NCI-H2196 treated with DMSO at 0.1 percent for 48 hours (cell line): ENCODE data around the gene PDGFA.
A peak's percentile ranks its signal among the peaks of the same experiment; 100 is the strongest.

Source experiments
- DNase-seq: peaks from one replicate; lab custom pipeline; 2025; ENCODE audit not compliant: unreplicated experiment; lab: John Stamatoyannopoulos, UW

Gene PDGFA

GRCh38 chr7:537911-538634 lies 18.4 kb upstream of the PDGFA start:
- DNase-seq = no peak

- no peak for DNase-seq
These were observed 16.6 kb upstream of the PDGFA start for GRCh38 chr7:536231-536630.

- no peak for DNase-seq
These were observed 15.3 kb upstream of the PDGFA start for GRCh38 chr7:534959-535358.

- DNase-seq = no peak
These were observed 14.4 kb upstream of the PDGFA start for GRCh38 chr7:534075-534474.

- no peak for DNase-seq
These were observed 13.6 kb upstream of the PDGFA start for GRCh38 chr7:533266-533665.

GRCh38 chr7:532379-533143 lies 12.9 kb upstream of the PDGFA start:
- DNase-seq = no peak

DNA sequence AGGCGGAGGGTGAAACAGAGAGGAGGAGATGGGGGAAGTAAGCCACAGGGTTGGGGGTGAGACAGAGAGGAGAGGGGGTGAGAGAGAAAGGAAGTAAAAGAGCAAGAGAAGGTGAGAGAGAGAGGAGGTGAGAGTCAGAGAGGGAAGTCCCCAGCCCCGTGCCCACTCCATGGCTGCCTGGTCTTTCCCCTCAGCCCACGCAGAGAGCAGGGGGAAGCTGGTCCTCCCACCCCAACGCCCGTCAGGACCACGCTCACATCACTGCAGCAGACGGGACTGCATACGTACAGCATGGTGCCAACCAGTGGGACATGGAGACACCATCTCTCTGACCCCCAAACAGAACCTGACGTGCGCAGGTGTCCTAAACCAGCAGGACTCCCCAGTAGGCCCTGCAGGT lies 12.1 kb upstream of the PDGFA start:
- DNase-seq = no peak

DNA sequence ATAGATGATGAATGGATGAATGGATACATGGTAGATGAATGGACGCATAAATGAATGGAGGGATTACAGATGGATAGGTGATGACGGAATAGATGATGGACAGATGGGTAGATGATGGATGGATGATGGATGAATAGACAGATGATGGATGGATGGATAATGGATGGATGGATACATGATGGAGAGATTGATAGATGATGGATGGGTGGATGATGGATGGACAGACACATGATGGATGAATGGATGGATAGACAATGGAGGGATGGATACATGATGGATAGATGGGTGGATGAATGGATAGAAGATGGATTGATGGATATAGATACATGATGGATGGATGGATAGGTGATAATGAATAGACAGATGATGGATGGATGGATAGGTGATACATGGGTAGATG lies 8.8 kb upstream of the PDGFA start:
- DNase-seq = no peak

DNA sequence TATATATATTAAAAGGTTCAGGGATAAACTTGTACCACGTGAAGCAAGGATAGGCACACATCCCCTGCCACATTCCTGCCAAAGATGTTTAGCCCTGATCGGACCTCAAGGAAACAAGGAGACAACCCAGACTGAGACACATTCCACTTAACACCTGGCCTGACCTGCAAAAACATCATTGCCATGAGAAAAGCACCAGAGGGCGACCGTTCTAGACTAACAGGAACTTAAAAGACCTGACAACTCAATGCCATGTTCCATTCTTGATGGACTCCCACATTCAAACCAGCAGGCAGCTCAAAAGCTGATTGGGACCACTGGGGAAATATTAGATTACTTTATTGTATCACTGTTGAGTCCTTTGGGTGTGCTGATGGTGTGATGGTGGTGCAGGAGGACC lies 8.1 kb upstream of the PDGFA start:
- no peak for DNase-seq

DNA sequence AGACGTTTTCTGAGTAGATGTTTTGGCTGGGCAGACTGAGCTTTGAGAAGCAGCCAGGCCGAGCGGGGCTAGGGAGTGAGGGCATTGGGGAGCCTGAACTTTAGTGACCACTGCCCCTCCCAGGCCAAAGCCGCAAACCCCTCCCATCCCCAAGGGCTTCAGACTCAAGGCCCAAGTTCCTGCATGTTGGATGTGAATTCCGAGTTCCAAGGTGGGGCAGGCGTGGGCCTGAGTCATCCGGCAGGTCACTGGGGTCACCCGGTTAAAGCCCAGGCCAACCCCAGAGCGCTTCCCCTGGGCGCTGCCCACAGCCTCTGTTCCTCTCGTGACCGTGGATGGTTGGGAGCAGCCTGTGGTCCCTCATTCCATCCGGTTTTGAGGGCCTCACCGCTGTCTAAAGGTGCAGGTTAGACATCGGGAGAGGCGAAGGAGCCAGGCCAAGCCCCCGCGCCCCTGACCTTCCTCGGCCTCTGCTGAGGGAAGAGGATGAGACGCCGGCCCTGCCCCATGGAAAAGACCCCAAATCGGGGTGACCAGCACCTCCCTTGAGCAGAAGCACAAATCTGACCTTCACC lies 6.9 kb upstream of the PDGFA start:
- no peak for DNase-seq

DNA sequence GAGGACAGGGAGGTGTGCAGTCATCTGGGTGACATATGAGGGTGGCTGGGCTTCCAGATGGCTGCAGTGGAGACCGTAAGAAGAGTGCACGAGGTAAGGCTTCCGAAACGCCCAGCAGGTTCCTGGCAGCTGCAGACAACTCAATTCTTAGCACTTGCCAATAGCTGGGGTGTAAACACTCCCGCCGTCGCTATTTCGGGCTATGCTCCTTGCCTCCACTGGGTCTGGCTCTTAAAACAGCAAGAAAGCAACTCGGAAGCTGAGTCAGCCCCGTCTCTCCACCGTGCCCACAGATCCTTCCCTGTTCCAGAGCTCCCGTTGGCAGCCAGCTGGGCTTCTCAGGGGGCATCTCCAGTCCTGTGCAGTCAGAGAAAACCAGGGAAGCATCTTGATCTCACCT lies 6.1 kb upstream of the PDGFA start:
- no peak for DNase-seq

GRCh38 chr7:524800-525199 lies 5.2 kb upstream of the PDGFA start:
- no peak for DNase-seq

DNA sequence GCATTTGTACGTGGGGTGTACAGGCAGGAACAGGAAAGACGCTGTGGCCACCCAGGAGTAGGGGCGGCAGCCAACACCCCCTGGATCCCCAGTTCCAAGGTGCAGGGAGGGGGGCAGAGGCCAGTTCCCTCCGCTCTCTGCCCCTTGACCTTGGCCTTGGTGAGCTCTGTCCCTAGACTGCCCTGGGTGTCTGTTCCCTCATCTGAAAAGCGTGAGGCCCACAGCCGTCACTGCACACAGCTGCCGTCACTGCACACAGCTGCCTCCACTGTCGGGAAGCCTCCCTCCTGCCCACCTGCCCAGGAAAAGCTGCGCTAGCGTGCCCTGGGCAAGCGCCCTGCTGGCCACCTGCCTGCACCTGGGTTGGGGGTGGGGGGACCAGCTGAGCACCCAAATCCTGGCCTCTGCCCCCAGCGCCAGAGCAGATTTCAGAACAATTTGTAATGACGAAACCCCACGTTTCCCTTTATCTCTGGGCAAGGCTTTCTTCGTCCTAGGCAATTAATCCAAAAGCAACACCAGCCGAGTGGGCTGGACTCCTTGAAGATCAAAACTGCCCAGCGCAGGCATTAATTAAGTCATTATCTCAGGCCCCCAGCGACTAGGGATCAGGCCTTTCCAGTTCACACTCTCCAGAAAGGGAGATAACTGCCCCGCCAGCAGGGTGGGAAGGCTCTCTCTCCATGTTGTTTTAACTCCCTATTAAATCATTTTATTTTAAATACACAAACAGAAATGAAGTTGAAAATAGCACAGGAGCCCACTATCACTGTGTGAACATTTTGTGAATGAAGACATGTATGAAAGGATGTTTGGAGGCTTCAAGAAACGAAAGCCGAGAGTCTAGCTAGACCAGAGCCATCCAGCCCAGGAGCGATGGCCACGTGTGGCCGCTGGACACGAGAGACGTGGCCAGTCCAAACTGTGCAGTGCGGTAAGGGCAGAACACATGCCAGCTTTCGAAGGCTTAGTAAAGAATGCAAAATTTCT lies 4.0 kb upstream of the PDGFA start:
- DNase-seq = no peak

GRCh38 chr7:522951-523314 lies 3.3 kb upstream of the PDGFA start:
- no peak for DNase-seq

- peak; percentile 31 for DNase-seq
These were observed 2.7 kb upstream of the PDGFA start for GRCh38 chr7:522071-522950.

- DNase-seq = peak; percentile 24
These were observed 1.8 kb upstream of the PDGFA start for GRCh38 chr7:521221-522070.

- no peak for DNase-seq
These were observed 986 bp upstream of the PDGFA start for GRCh38 chr7:520503-521161.

DNA sequence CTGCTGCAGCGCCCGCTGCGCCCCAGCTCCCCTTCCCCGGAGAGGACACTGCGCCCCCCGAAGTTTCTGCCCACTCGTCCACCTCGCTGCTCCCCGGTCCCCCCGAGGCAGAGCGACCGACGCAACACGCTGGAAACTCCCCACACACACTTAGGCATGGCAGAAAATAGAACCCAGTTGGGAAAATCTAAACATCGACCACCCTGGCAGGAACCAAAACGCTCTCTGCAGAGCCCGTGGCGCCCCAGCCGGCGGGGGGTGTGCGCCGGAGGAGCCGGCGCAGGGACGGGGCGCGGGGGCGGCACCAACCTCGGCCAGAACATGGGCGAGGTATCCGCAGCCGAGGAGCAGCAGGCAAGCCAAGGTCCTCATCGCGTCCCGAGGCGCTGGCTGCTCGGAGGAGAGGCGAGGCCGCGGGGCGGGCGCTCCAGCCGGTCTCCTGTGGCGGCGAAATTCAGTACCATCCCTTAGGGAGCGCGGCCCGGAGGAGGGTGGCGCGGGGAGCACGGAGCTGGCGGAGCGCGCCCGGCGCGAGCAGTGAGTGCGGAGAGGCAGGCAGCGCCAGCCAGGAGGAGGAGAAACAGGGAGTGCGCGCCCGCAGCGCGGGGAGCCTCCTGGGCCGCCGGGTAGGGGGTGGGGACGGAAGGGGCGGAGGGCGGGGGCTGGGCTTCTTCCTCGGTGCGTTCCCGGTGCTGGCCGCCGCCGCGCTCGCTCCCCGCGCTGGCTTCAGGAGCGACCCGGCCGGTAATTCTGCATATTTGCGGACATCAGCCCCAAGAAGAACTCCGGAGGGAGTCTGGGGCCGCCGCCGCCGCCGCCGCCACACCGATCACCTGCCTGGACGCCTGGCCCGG lies 789 bp downstream of the PDGFA start:
- peak; percentile 67 for DNase-seq
